ENCODE measurements around the gene LST1.

Gene LST1

DNA sequence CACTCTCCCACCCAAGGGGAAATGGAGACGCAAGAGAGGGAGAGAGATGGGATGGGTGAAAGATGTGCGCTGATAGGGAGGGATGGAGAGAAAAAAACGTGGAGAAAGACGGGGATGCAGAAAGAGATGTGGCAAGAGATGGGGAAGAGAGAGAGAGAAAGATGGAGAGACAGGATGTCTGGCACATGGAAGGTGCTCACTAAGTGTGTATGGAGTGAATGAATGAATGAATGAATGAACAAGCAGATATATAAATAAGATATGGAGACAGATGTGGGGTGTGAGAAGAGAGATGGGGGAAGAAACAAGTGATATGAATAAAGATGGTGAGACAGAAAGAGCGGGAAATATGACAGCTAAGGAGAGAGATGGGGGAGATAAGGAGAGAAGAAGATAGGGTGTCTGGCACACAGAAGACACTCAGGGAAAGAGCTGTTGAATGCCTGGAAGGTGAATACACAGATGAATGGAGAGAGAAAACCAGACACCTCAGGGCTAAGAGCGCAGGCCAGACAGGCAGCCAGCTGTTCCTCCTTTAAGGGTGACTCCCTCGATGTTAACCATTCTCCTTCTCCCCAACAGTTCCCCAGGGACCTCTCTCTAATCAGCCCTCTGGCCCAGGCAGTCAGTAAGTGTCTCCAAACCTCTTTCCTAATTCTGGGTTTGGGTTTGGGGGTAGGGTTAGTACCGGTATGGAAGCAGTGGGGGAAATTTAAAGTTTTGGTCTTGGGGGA is 10.0 kb upstream of the LST1 start:
- TF ChIP-seq, protein P1, sequence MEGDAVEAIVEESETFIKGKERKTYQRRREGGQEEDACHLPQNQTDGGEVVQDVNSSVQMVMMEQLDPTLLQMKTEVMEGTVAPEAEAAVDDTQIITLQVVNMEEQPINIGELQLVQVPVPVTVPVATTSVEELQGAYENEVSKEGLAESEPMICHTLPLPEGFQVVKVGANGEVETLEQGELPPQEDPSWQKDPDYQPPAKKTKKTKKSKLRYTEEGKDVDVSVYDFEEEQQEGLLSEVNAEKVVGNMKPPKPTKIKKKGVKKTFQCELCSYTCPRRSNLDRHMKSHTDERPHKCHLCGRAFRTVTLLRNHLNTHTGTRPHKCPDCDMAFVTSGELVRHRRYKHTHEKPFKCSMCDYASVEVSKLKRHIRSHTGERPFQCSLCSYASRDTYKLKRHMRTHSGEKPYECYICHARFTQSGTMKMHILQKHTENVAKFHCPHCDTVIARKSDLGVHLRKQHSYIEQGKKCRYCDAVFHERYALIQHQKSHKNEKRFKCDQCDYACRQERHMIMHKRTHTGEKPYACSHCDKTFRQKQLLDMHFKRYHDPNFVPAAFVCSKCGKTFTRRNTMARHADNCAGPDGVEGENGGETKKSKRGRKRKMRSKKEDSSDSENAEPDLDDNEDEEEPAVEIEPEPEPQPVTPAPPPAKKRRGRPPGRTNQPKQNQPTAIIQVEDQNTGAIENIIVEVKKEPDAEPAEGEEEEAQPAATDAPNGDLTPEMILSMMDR (conservative IDR thresholded peaks at IDR 0.05; ENCODE audit: low read depth): no peak
- no peak for DNase-seq (ENCODE audit: low spot score)
- ChIA-PET POLR2A (ENCODE audit: low non-redundant PET) (no interaction called here), CTCF (no interaction called here)
- no peak overlapping the region for H3K27ac ChIP-seq

DNA sequence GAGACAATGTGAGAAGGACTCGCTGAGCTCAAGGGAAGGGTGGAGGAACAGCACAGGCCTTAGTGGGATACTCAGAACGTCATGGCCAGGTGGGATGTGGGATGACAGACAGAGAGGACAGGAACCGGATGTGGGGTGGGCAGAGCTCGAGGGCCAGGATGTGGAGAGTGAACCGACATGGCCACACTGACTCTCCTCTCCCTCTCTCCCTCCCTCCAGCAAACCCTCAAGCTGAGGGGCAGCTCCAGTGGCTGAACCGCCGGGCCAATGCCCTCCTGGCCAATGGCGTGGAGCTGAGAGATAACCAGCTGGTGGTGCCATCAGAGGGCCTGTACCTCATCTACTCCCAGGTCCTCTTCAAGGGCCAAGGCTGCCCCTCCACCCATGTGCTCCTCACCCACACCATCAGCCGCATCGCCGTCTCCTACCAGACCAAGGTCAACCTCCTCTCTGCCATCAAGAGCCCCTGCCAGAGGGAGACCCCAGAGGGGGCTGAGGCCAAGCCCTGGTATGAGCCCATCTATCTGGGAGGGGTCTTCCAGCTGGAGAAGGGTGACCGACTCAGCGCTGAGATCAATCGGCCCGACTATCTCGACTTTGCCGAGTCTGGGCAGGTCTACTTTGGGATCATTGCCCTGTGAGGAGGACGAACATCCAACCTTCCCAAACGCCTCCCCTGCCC is 9.0 kb upstream of the LST1 start:
- no peak for DNase-seq (ENCODE audit: low spot score)
- POLR2A ChIA-PET (ENCODE audit: low non-redundant PET): interaction anchor here (0.5 kb wide), 1 partner anchor 36 kb away, joined by 3 read pairs; no protein-coding TSS in a partner anchor
- no peak overlapping the region for H3K27ac ChIP-seq
- CTCF ChIA-PET: interaction anchor here (0.6 kb wide), 1 partner anchor 21 kb away, joined by 3 read pairs; no protein-coding TSS in a partner anchor
- TF ChIP-seq, protein P1 (conservative IDR thresholded peaks at IDR 0.05; ENCODE audit: low read depth): no peak

DNA sequence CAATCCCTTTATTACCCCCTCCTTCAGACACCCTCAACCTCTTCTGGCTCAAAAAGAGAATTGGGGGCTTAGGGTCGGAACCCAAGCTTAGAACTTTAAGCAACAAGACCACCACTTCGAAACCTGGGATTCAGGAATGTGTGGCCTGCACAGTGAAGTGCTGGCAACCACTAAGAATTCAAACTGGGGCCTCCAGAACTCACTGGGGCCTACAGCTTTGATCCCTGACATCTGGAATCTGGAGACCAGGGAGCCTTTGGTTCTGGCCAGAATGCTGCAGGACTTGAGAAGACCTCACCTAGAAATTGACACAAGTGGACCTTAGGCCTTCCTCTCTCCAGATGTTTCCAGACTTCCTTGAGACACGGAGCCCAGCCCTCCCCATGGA is 8.5 kb upstream of the LST1 start:
- CTCF ChIA-PET: interaction anchor here (0.6 to 1.0 kb wide), 2 partner anchors 12 to 27 kb away, joined by 4 to 5 read pairs; no protein-coding TSS in a partner anchor
- no peak overlapping the region for H3K27ac ChIP-seq
- POLR2A ChIA-PET (ENCODE audit: low non-redundant PET): interaction anchor here (0.5 kb wide), 1 partner anchor 36 kb away, joined by 3 read pairs; no protein-coding TSS in a partner anchor
- no peak for DNase-seq (ENCODE audit: low spot score)
- TF ChIP-seq, protein P1 (conservative IDR thresholded peaks at IDR 0.05; ENCODE audit: low read depth): no peak

DNA sequence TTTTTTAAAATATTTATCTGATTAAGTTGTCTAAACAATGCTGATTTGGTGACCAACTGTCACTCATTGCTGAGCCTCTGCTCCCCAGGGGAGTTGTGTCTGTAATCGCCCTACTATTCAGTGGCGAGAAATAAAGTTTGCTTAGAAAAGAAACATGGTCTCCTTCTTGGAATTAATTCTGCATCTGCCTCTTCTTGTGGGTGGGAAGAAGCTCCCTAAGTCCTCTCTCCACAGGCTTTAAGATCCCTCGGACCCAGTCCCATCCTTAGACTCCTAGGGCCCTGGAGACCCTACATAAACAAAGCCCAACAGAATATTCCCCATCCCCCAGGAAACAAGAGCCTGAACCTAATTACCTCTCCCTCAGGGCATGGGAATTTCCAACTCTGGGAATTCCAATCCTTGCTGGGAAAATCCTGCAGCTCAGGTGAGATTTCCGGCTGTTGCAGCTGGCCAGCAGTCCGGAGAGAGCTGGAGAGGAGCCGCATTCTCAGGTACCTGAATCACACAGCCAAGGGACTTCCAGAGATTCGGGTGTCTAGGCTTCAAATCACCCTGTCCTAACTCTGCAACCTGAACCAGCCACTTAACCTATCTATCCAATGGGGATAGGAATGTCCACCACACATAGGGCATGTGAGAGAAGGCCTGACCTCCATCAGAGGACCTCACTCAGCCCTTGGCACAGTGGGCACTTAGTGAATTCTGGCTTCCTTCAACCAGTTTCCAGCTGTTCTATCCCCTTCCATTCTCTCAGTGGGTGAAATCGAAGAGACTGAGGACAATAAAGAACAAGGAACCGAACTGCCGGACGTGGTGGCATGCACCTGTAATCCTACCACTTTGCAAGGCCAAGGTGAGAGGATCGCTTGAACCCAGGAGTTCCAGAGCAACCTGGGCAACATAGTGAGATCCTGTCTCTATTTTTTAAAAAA is 7.6 kb upstream of the LST1 start:
- POLR2A ChIA-PET (ENCODE audit: low non-redundant PET): no interaction called here
- no peak overlapping the region for H3K27ac ChIP-seq
- TF ChIP-seq, protein P1 (conservative IDR thresholded peaks at IDR 0.05; ENCODE audit: low read depth): no peak
- CTCF ChIA-PET: interaction anchor here (0.6 to 3.7 kb wide), 3 partner anchors 13 to 28 kb away, joined by 4 to 33 read pairs (median 5); no protein-coding TSS in a partner anchor
- peak; percentile 84 for DNase-seq (ENCODE audit: low spot score)

DNA sequence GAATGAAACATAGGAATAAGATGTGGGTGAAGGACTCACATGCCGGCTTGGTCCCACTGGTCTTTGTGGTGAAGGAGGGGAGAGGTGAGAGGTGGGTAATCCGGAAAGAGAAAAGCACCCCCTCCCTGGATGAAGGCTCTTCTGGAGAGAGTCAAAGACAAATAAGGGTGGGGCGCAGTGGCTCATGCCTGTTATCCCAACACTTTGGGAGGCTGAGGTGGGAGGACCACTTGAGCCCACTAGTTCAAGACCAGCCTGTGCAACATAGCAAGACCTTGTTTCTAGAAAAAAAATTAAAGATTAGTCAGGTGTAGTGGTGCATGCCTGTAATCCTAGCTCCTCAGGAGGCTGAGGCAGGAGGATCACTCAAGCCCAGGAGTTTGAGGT is 7.0 kb upstream of the LST1 start:
- no peak overlapping the region for H3K27ac ChIP-seq
- CTCF ChIA-PET: interaction anchor here (3.7 kb wide), 1 partner anchor 19 kb away, joined by 33 read pairs; no protein-coding TSS in a partner anchor
- DNase-seq (ENCODE audit: low spot score): no peak
- TF ChIP-seq, protein P1 (conservative IDR thresholded peaks at IDR 0.05; ENCODE audit: low read depth): no peak
- POLR2A ChIA-PET (ENCODE audit: low non-redundant PET): no interaction called here
